IMR-90 (cell line): ENCODE measurements around the gene RNF225. TPM values are rescaled to one million over a fixed set of nuclear protein-coding genes. Genes with fewer than 3 reads are reported as not detected.

ENCODE experiments used
- microRNA-seq, 2 experiments: library from miRNA; stranded (forward) in 1 of 2; unstranded in 1 of 2; fragments of 10-50 nt in 1 of 2; fragments of <30 nt in 1 of 2; gene quantifications in 1 of 2; microRNA quantifications in 1 of 2; one replicate each; pipeline versions ENCODE3 to v1.1.0; 2013 to 2020; ENCODE audit not compliant: insufficient read depth in 1 of 2, insufficient read length in 1 of 2, unreplicated experiment in 1 of 2
- polyA plus RNA-seq, 3 experiments: library from polyadenylated mRNA; depleted of rRNA; stranded (reverse); fragments of >200 nt; gene quantifications; 2 replicates each; pipeline ENCODE4 v1.2.3, GENCODE V29; 2012; ENCODE audit warnings: low replicate concordance in 1 of 3
- small RNA-seq, 5 experiments: library from RNA; depleted of rRNA; stranded (forward); fragments of <200 nt; gene quantifications; one replicate each; pipeline ENCODE3, GENCODE V24; 2012
- total RNA-seq: library from RNA; depleted of rRNA; stranded (reverse); fragments of >200 nt; gene quantifications from 2 replicates; pipeline ENCODE4 v1.2.3, GENCODE V29; 2012; rRNA removed

RNF225 gene
- total and polyA plus RNA-seq, 2 of the 4 experiments (the other 2 are of a cell fraction) = 0.10 TPM; not detected in 1

Small RNAs within 50 kb of the gene (microRNA-seq; reads per million reads assigned to microRNA genes)
- 0 to 1.0 reads per million in 2 experiments for gene MIR4754 (ENCODE audit: insufficient read depth in 1 of 2, insufficient read length in 1 of 2, unreplicated experiment in 1 of 2)
- gene RNA5SP473 (ENCODE audit: insufficient read depth, insufficient read length) = not detected

Small RNAs within 50 kb of the gene (small RNA-seq; reads per million reads assigned to genes)
- gene MIR4754 (0 to 0.68 (median 0) reads per million in 5 experiments), gene RNA5SP473 (0 to 14.5 (median 2.0) reads per million in 5 experiments)

Other genes with a start within 250 kb of the RNF225 start
- 15.3 and 16.8 TPM in 2 replicates for gene ZNF329, start 244.9 kb upstream of the RNF225 start, total RNA-seq
- 3.3 and 4.7 TPM in 2 replicates for gene ZNF329, start 244.9 kb upstream of the RNF225 start, polyA plus RNA-seq (2012; rRNA removed)
- 12.5 and 15.2 TPM in 2 replicates for gene ZNF274, start 212.6 kb upstream of the RNF225 start, total RNA-seq
- gene ZNF274, start 212.6 kb upstream of the RNF225 start, polyA plus RNA-seq (2012; rRNA removed) = 11.0 and 12.1 TPM in 2 replicates
- 35.3 and 45.9 TPM in 2 replicates for gene ZNF544, start 166.7 kb upstream of the RNF225 start, total RNA-seq
- 14.4 and 19.3 TPM in 2 replicates for gene ZNF544, start 166.7 kb upstream of the RNF225 start, polyA plus RNA-seq (2012; rRNA removed)
- 3.9 and 4.4 TPM in 2 replicates for gene ZNF8, start 116.7 kb upstream of the RNF225 start, total RNA-seq
- 1.5 and 2.1 TPM in 2 replicates for gene ZNF8, start 116.7 kb upstream of the RNF225 start, polyA plus RNA-seq (2012; rRNA removed)
- gene ERVK3-1, start 90.3 kb upstream of the RNF225 start, total RNA-seq = 30.8 and 33.0 TPM in 2 replicates
- gene ERVK3-1, start 90.3 kb upstream of the RNF225 start, polyA plus RNA-seq (2012; rRNA removed) = 34.9 and 39.3 TPM in 2 replicates
- 1.9 and 2.5 TPM in 2 replicates for gene ZSCAN22, start 68.7 kb upstream of the RNF225 start, total RNA-seq
- 1.8 and 2.2 TPM in 2 replicates for gene ZSCAN22, start 68.7 kb upstream of the RNF225 start, polyA plus RNA-seq (2012; rRNA removed)
- gene A1BG, start 42.2 kb upstream of the RNF225 start, total RNA-seq = 4.5 and 6.4 TPM in 2 replicates
- gene A1BG, start 42.2 kb upstream of the RNF225 start, polyA plus RNA-seq (2012; rRNA removed) = 54.5 and 65.7 TPM in 2 replicates
- gene ZNF497, start 32.9 kb upstream of the RNF225 start, total RNA-seq = 0.18 and 0.56 TPM in 2 replicates
- gene ZNF497, start 32.9 kb upstream of the RNF225 start, polyA plus RNA-seq (2012; rRNA removed) = 0.24 and 0.27 TPM in 2 replicates
- gene ZNF837, start 14.6 kb upstream of the RNF225 start, total RNA-seq = 0.54 and 0.56 TPM in 2 replicates
- 1.2 and 1.9 TPM in 2 replicates for gene ZNF837, start 14.6 kb upstream of the RNF225 start, polyA plus RNA-seq (2012; rRNA removed)
- gene RPS5, start 8.4 kb upstream of the RNF225 start, total RNA-seq = 3,811 and 5,858 TPM in 2 replicates
- gene RPS5, start 8.4 kb upstream of the RNF225 start, polyA plus RNA-seq (2012; rRNA removed) = 3,265 and 3,617 TPM in 2 replicates
- gene ZNF584, start 13.0 kb downstream of the RNF225 start, total RNA-seq = 12.8 and 15.4 TPM in 2 replicates
- gene ZNF584, start 13.0 kb downstream of the RNF225 start, polyA plus RNA-seq (2012; rRNA removed) = 11.6 and 12.4 TPM in 2 replicates
- gene ZNF132, start 44.5 kb downstream of the RNF225 start, total RNA-seq = 8.9 and 13.6 TPM in 2 replicates
- 1.4 and 2.4 TPM in 2 replicates for gene ZNF132, start 44.5 kb downstream of the RNF225 start, polyA plus RNA-seq (2012; rRNA removed)
- gene ZNF324B, start 56.0 kb downstream of the RNF225 start, total RNA-seq = 3.3 and 4.1 TPM in 2 replicates
- gene ZNF324B, start 56.0 kb downstream of the RNF225 start, polyA plus RNA-seq (2012; rRNA removed) = 2.8 and 3.5 TPM in 2 replicates
- gene ZNF324, start 71.4 kb downstream of the RNF225 start, total RNA-seq = 6.6 and 6.9 TPM in 2 replicates
- gene ZNF324, start 71.4 kb downstream of the RNF225 start, polyA plus RNA-seq (2012; rRNA removed) = 5.6 and 6.0 TPM in 2 replicates
- 3.9 and 4.8 TPM in 2 replicates for gene ZNF446, start 80.7 kb downstream of the RNF225 start, total RNA-seq
- 6.9 and 7.5 TPM in 2 replicates for gene ZNF446, start 80.7 kb downstream of the RNF225 start, polyA plus RNA-seq (2012; rRNA removed)
- 7.5 and 7.7 TPM in 2 replicates for gene SLC27A5, start 116.3 kb downstream of the RNF225 start, total RNA-seq
- 11.2 and 13.5 TPM in 2 replicates for gene SLC27A5, start 116.3 kb downstream of the RNF225 start, polyA plus RNA-seq (2012; rRNA removed)
- gene ZBTB45, start 124.2 kb downstream of the RNF225 start, total RNA-seq = 1.4 TPM in 2 replicates
- gene ZBTB45, start 124.2 kb downstream of the RNF225 start, polyA plus RNA-seq (2012; rRNA removed) = 9.7 and 13.5 TPM in 2 replicates
- gene TRIM28, start 148.4 kb downstream of the RNF225 start, total RNA-seq = 313 and 349 TPM in 2 replicates
- 465 and 964 TPM in 2 replicates for gene TRIM28, start 148.4 kb downstream of the RNF225 start, polyA plus RNA-seq (2012; rRNA removed)
- 105 and 128 TPM in 2 replicates for gene CHMP2A, start 159.4 kb downstream of the RNF225 start, total RNA-seq
- 183 and 202 TPM in 2 replicates for gene CHMP2A, start 159.4 kb downstream of the RNF225 start, polyA plus RNA-seq (2012; rRNA removed)
- 55.9 and 63.0 TPM in 2 replicates for gene UBE2M, start 163.0 kb downstream of the RNF225 start, total RNA-seq
- 66.6 and 72.5 TPM in 2 replicates for gene UBE2M, start 163.0 kb downstream of the RNF225 start, polyA plus RNA-seq (2012; rRNA removed)
- 3.4 and 3.6 TPM in 2 replicates for gene MZF1, start 177.7 kb downstream of the RNF225 start, total RNA-seq
- 15.0 and 17.1 TPM in 2 replicates for gene MZF1, start 177.7 kb downstream of the RNF225 start, polyA plus RNA-seq (2012; rRNA removed)